Neural progenitor cell (in vitro differentiated cells): ENCODE results near the gene DPRX.

Experiments used
- EZH2 ChIP-seq: fragments of 200-600 bp; sonication (generic); IDR thresholded peaks from 2 replicates; pipeline ENCODE4 v1.6.1; 2017; ENCODE audit warnings: antibody characterized with exemption, mild to moderate bottlenecking, moderate library complexity
- EZH2phosphoT487 ChIP-seq: fragments of 200-600 bp; sonication (generic); IDR thresholded peaks from 2 replicates; pipeline ENCODE4 v1.6.1; 2017; ENCODE audit warnings: antibody characterized with exemption
- TF ChIP-seq, protein P1 (sequence below): fragments of 200-600 bp; sonication (generic); IDR thresholded peaks from 2 replicates; pipeline ENCODE4 v1.5.1; 2017; ENCODE audit warnings: antibody characterized with exemption, mild to moderate bottlenecking

DNA sequence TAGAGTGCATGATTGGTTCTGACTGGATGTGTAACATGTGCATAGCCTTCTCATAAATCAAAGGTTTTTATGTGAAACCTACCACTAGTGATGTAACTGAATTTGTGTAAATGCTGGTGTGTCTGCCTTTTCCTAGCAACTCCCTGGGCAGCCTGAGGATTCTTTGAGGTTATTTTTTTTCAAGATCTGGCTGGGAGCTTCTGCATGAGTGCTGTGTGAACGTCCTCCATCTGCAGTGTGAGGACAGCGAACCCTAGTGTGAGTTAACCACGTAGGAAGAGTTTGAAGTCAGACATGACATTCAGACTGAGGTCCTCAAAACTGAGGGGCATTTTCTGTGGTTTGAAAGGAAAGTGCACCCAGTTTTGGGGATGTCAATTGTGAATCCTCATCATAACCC, 39.9 kb downstream of the DPRX start:
- TF ChIP-seq EZH2phosphoT487 = no peak
- TF ChIP-seq, protein P1, sequence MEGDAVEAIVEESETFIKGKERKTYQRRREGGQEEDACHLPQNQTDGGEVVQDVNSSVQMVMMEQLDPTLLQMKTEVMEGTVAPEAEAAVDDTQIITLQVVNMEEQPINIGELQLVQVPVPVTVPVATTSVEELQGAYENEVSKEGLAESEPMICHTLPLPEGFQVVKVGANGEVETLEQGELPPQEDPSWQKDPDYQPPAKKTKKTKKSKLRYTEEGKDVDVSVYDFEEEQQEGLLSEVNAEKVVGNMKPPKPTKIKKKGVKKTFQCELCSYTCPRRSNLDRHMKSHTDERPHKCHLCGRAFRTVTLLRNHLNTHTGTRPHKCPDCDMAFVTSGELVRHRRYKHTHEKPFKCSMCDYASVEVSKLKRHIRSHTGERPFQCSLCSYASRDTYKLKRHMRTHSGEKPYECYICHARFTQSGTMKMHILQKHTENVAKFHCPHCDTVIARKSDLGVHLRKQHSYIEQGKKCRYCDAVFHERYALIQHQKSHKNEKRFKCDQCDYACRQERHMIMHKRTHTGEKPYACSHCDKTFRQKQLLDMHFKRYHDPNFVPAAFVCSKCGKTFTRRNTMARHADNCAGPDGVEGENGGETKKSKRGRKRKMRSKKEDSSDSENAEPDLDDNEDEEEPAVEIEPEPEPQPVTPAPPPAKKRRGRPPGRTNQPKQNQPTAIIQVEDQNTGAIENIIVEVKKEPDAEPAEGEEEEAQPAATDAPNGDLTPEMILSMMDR = no peak
- TF ChIP-seq EZH2 = no peak
